22Rv1 (cell line): ENCODE data around the gene CACNA1C.

ENCODE experiments used
- H3K27ac ChIP-seq: fragments of 450-650 bp; 2 replicates; pipeline ENCODE4 v1.5.1; 2017
- CTCF ChIP-seq: fragments of 450-650 bp; IDR thresholded peaks from 2 replicates; pipeline ENCODE4 v1.5.1; 2017; ENCODE audit warnings: mild to moderate bottlenecking
- ZFX ChIP-seq: fragments of 450-650 bp; IDR thresholded peaks from 2 replicates; pipeline ENCODE4 v1.6.1; 2017; ENCODE audit warnings: antibody characterized with exemption, borderline replicate concordance

CACNA1C gene

GRCh38 chr12:2332236-2332635 is 279.4 kb downstream of the CACNA1C start:
- TF ChIP-seq CTCF (no peak), ZFX (no peak)

GRCh38 chr12:2332947-2333346 is 280.2 kb downstream of the CACNA1C start:
- TF ChIP-seq ZFX: no peak
- TF ChIP-seq CTCF: no peak
- H3K27ac ChIP-seq: no peak overlapping the region

More at GRCh38 chr12:2332236-2332635, 279.4 kb downstream of the CACNA1C start:
- H3K27ac ChIP-seq: no peak overlapping the region

GRCh38 chr12:2333491-2334195 is 280.9 kb downstream of the CACNA1C start:
- H3K27ac ChIP-seq: no peak overlapping the region
- TF ChIP-seq CTCF (no peak), ZFX (no peak)

GRCh38 chr12:2334271-2334670 is 281.5 kb downstream of the CACNA1C start:
- H3K27ac ChIP-seq: no peak overlapping the region
- no peak for TF ChIP-seq CTCF

GRCh38 chr12:2334689-2335088 is 281.9 kb downstream of the CACNA1C start:
- H3K27ac ChIP-seq: no peak overlapping the region
- TF ChIP-seq CTCF: no peak
- no peak for TF ChIP-seq ZFX

GRCh38 chr12:2335109-2335508 is 282.3 kb downstream of the CACNA1C start:
- no peak overlapping the region for H3K27ac ChIP-seq

More at GRCh38 chr12:2335109-2335508, 282.3 kb downstream of the CACNA1C start:
- no peak for TF ChIP-seq ZFX
- no peak for TF ChIP-seq CTCF
